ENCODE results near the gene PTPRT. TPM values are rescaled to one million over a fixed set of nuclear protein-coding genes. Genes with fewer than 3 reads are reported as not detected.

PTPRT gene
- polyA plus RNA-seq, 3 donors = not detected

DNA sequence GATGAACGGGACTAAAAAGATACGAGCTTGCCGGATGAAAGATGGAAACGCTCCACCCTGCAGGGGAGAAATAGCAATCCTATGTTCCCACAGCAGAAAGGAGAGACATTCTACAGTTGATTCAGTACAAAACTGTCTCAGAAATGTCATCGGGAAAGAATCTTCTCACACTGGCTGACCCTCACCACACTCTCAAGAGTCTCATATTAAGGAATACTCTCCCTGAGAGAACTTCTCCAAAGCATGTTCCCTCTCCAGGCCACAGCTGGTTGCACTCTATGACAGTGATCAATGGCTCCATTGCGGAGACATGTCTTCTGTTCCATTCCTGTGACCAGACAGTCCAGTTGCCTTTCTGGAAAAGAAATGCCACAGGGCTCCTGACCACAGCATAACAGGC, 813.6 kb downstream of the PTPRT start:
- TF ChIP-seq, protein P1, sequence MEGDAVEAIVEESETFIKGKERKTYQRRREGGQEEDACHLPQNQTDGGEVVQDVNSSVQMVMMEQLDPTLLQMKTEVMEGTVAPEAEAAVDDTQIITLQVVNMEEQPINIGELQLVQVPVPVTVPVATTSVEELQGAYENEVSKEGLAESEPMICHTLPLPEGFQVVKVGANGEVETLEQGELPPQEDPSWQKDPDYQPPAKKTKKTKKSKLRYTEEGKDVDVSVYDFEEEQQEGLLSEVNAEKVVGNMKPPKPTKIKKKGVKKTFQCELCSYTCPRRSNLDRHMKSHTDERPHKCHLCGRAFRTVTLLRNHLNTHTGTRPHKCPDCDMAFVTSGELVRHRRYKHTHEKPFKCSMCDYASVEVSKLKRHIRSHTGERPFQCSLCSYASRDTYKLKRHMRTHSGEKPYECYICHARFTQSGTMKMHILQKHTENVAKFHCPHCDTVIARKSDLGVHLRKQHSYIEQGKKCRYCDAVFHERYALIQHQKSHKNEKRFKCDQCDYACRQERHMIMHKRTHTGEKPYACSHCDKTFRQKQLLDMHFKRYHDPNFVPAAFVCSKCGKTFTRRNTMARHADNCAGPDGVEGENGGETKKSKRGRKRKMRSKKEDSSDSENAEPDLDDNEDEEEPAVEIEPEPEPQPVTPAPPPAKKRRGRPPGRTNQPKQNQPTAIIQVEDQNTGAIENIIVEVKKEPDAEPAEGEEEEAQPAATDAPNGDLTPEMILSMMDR (IDR thresholded peaks at IDR 0.05) = no peak
- Histone ChIP-seq H3K4me1 (ENCODE audit: control insufficient read depth in 1 of 2, insufficient read depth in 2 of 2, low read length in 2 of 2) (no peaks in the 10 kb centered on the region), H3K79me2 (ENCODE audit: insufficient read depth, low read length) (no peaks in the 10 kb centered on the region), H3K27ac (ENCODE audit: low read depth in 1 of 2, low read length in 2 of 2) (no peak overlapping the region), H3K27me3 (ENCODE audit: control insufficient read depth in 2 of 2, insufficient read depth in 2 of 2, low read length in 2 of 2) (no peaks in the 10 kb centered on the region), H3K4me3 (replicated peaks in 1 of 3; ENCODE audit: low read depth in 2 of 3, low read length in 3 of 3) (no peak overlapping the region), H2AFZ (ENCODE audit: insufficient read depth, low read depth, low read length, poor library complexity, severe bottlenecking) (no peak overlapping the region), H3K4me2 (replicated peaks; ENCODE audit: extremely low read depth, low read length, poor library complexity, severe bottlenecking) (no peak overlapping the region), H4K20me1 (ENCODE audit: insufficient read depth, low read length) (no peaks in the 10 kb centered on the region), H3K9ac (ENCODE audit: insufficient read depth, low read length, poor library complexity, severe bottlenecking) (no peak overlapping the region), H3K36me3 (replicated peaks in 1 of 2; ENCODE audit: control insufficient read depth in 1 of 2, insufficient read depth in 2 of 2, low read length in 2 of 2) (no peaks in the 10 kb centered on the region), H3K9me3 (replicated peaks in 1 of 2; ENCODE audit: control insufficient read depth in 1 of 2, insufficient read depth in 1 of 2, low read length in 2 of 2) (peaks cover 7 to 16% of the 10 kb centered on the region in 2 donors)
- intact Hi-C loops (cut with micrococcal nuclease) = no loop called here
- Mint-ChIP-seq H3K9me3 (peaks cover 3 to 10% (median 5%) of the 10 kb centered on the region in 7 donors), H3K27me3 (ENCODE audit: low read depth in 3 of 3) (peaks cover 0 to 2% (median 1%) of the 10 kb centered on the region in 3 donors), H3K36me3 (no peaks in the 10 kb centered on the region), H3K4me3 (no peak overlapping the region), H3K4me1 (no peaks in the 10 kb centered on the region), H3K27ac (no peak overlapping the region)
- no peak for DNase-seq
- WGBS (ENCODE audit: insufficient coverage) = 97% methylated on average over 5 of the region's 6 CpGs

DNA sequence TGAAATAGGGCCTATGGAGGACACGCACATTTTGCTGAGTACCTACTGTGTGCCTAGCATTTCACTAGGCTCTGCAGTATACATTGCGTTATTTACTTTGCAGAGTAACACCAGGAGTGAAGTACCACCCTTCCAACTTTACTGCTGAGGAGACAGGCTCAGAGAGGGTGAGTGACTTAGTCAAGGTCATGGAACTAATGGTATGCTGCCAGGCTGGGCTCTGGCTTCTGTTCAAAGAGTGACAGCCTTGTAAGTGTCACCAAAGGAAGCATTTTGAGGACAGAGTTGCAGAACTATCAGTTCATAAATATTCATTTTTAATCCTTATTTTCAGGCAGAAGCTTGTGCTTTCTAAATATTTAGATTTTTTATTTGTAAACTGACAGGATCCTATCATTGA, 816.7 kb downstream of the PTPRT start:
- peaks cover 0 to 13% (median 5%) of the 10 kb centered on the region in 7 donors for H3K9me3 Mint-ChIP-seq
- Histone ChIP-seq H3K4me1 (ENCODE audit: control insufficient read depth in 1 of 2, insufficient read depth in 2 of 2, low read length in 2 of 2) (no peaks in the 10 kb centered on the region), H3K4me2 (replicated peaks; ENCODE audit: extremely low read depth, low read length, poor library complexity, severe bottlenecking) (no peak overlapping the region), H3K27ac (ENCODE audit: low read depth in 1 of 2, low read length in 2 of 2) (no peak overlapping the region), H3K79me2 (ENCODE audit: insufficient read depth, low read length) (no peaks in the 10 kb centered on the region), H3K27me3 (ENCODE audit: control insufficient read depth in 2 of 2, insufficient read depth in 2 of 2, low read length in 2 of 2) (no peaks in the 10 kb centered on the region), H2AFZ (ENCODE audit: insufficient read depth, low read depth, low read length, poor library complexity, severe bottlenecking) (no peak overlapping the region), H3K9ac (ENCODE audit: insufficient read depth, low read length, poor library complexity, severe bottlenecking) (no peak overlapping the region), H3K4me3 (replicated peaks in 1 of 3; ENCODE audit: low read depth in 2 of 3, low read length in 3 of 3) (no peak overlapping the region), H4K20me1 (ENCODE audit: insufficient read depth, low read length) (no peaks in the 10 kb centered on the region), H3K9me3 (replicated peaks in 1 of 2; ENCODE audit: control insufficient read depth in 1 of 2, insufficient read depth in 1 of 2, low read length in 2 of 2) (peaks cover 3 to 7% of the 10 kb centered on the region in 2 donors), H3K36me3 (replicated peaks in 1 of 2; ENCODE audit: control insufficient read depth in 1 of 2, insufficient read depth in 2 of 2, low read length in 2 of 2) (no peaks in the 10 kb centered on the region)
- H3K27me3 Mint-ChIP-seq (ENCODE audit: low read depth in 3 of 3) = peaks cover 0 to 4% (median 3%) of the 10 kb centered on the region in 3 donors
- intact Hi-C loops (cut with micrococcal nuclease) = no loop called here
- H3K4me3 Mint-ChIP-seq = no peak overlapping the region
- TF ChIP-seq, protein P1 (IDR thresholded peaks at IDR 0.05) = no peak
- no peaks in the 10 kb centered on the region for H3K36me3 Mint-ChIP-seq
- DNase-seq = no peak
- WGBS (ENCODE audit: insufficient coverage) = no CpG with 5 or more reads among the region's 2 CpGs
- no peaks in the 10 kb centered on the region for H3K4me1 Mint-ChIP-seq
- H3K27ac Mint-ChIP-seq = no peak overlapping the region

Data from CD14-positive monocyte (primary cell).